PC-9 (cell line): ENCODE measurements around the gene NCDN. TPM values are rescaled to one million over a fixed set of nuclear protein-coding genes. Genes with fewer than 3 reads are reported as not detected.

ENCODE experiments used
- BruUV-seq: library from RNA; stranded (reverse); fragments of 400-500 nt; replicated peaks from 2 replicates; lab custom pipeline; 2021; lab: Mats Ljungman, UMichigan
- CTCF ChIA-PET: fragments of 300-600 bp; sonication (Branson Sonifier 250); formaldehyde crosslinking; loops from one replicate; lab custom pipeline; 2022; ENCODE audit warnings: antibody characterized with exemption; lab: Charles Lee
- POLR2A ChIA-PET: fragments of 300-600 bp; sonication (Branson Sonifier 250); formaldehyde crosslinking; loops from one replicate; lab custom pipeline; 2022; ENCODE audit warnings: antibody characterized with exemption; ENCODE audit not compliant: unreplicated experiment; lab: Charles Lee
- DNase-seq, 2 experiments: peaks; one replicate each; pipeline versions ENCODE4 v3.0.0 to v3.0.0-alpha.2; 2015 to 2022; ENCODE audit warnings: mixed read lengths in 1 of 2
- H2AFZ ChIP-seq: fragments of 200-600 bp; sonication (generic); 2 replicates; pipeline ENCODE4 v1.8.1; 2017; ENCODE audit warnings: antibody characterized with exemption
- H3F3A ChIP-seq: fragments of 200-600 bp; sonication (generic); 2 replicates; pipeline ENCODE4 v1.8.1; 2017; ENCODE audit warnings: antibody characterized with exemption, mild to moderate bottlenecking, low read depth; ENCODE audit not compliant: insufficient read depth
- H3K27ac ChIP-seq: fragments of 200-600 bp; sonication (generic); 2 replicates; pipeline ENCODE4 v1.6.1; 2016; ENCODE audit warnings: mixed run types
- H3K27me3 ChIP-seq: fragments of 200-600 bp; sonication (generic); 2 replicates; pipeline ENCODE4 v1.6.1; 2016; ENCODE audit warnings: low read depth, mixed run types; ENCODE audit not compliant: insufficient read depth
- H3K36me3 ChIP-seq: fragments of 200-600 bp; sonication (generic); 2 replicates; pipeline ENCODE4 v1.6.1; 2016; ENCODE audit warnings: low read depth, mixed run types
- H3K4me1 ChIP-seq: fragments of 200-600 bp; sonication (generic); replicated peaks from 2 replicates; pipeline ENCODE4 v1.6.1; 2016; ENCODE audit warnings: mixed run types; ENCODE audit not compliant: insufficient read depth
- H3K4me2 ChIP-seq: fragments of 200-600 bp; sonication (generic); 2 replicates; pipeline ENCODE4 v1.6.1; 2017; ENCODE audit warnings: mixed run types
- H3K4me3 ChIP-seq: fragments of 200-600 bp; sonication (generic); 2 replicates; pipeline ENCODE4 v1.6.1; 2016; ENCODE audit warnings: mixed run types
- H3K79me2 ChIP-seq: fragments of 200-600 bp; sonication (generic); 2 replicates; pipeline ENCODE4 v1.6.1; 2017; ENCODE audit warnings: low read depth, mixed run types
- H3K9me2 ChIP-seq: fragments of 200-600 bp; sonication (generic); 2 replicates; pipeline ENCODE4 v1.8.1; 2017; ENCODE audit warnings: mild to moderate bottlenecking; ENCODE audit not compliant: insufficient read depth
- H3K9me3 ChIP-seq: fragments of 200-600 bp; sonication (generic); 2 replicates; pipeline ENCODE4 v1.8.1; 2016; ENCODE audit warnings: low read depth; ENCODE audit not compliant: insufficient read depth
- H4K20me1 ChIP-seq: fragments of 200-600 bp; sonication (generic); 2 replicates; pipeline ENCODE4 v1.8.1; 2017; ENCODE audit not compliant: insufficient read depth
- EZH2 ChIP-seq: fragments of 200-600 bp; sonication (generic); IDR thresholded peaks from 2 replicates; pipeline ENCODE4 v1.8.0; 2017; ENCODE audit warnings: antibody characterized with exemption, low read depth
- intact Hi-C: fragments of 100-400 bp; cut with micrococcal nuclease; formaldehyde crosslinking; loops from one replicate; pipeline ENCODE4 v1.10.0; 2022; ENCODE audit not compliant: unreplicated experiment
- total RNA-seq: library from RNA; stranded (reverse); gene quantifications from 2 replicates; pipeline ENCODE4 v1.2.3, GENCODE V29; 2021
- TF ChIP-seq, protein P1 (sequence below): fragments of 200-600 bp; sonication (generic); conservative IDR thresholded peaks from 2 replicates; pipeline ENCODE4 v1.6.1; 2017; ENCODE audit warnings: mixed run types, antibody characterized with exemption, mild to moderate bottlenecking, moderate library complexity

Gene NCDN
- total RNA-seq, 1 experiment from 2014 or later, result 26.6 TPM

DNA sequence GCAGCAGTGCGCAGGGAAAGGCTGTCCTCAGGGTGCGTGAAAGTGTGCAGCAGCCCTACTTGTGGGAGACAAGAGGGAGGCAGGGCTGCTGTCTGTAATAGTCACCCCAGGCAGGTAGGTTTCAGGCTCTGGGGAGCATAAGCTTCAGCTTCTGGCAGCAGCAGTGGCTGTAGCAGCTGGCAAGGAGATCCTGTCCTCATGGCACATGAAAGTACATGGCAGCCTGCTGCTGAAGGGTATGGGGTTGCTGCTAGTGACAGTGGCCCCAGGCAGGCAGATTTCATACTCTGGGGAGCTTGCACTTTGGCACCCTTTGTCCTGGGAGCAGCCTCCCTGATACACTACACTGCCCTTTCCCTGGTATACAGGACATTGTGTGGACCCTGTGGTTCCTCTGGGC, 26.7 kb upstream of the NCDN start:
- Histone ChIP-seq H3F3A (no peaks in the 10 kb centered on the region), H3K27me3 (no peaks in the 10 kb centered on the region), H3K4me2 (no peak overlapping the region), H3K4me3 (no peak overlapping the region), H4K20me1 (no peaks in the 10 kb centered on the region), H3K27ac (no peak overlapping the region), H3K9me2 (no peaks in the 10 kb centered on the region), H3K79me2 (0 out of 2 replicates have a peak, but pooled peaks cover 6% of the 10 kb centered on the region), H3K9me3 (peaks cover 33% of the 10 kb centered on the region; the same call in 1 of the 2 replicates), H3K36me3 (peaks cover 9% of the 10 kb centered on the region; the same call in 1 of the 2 replicates), H3K4me1 (no peaks in the 10 kb centered on the region), H2AFZ (no peak overlapping the region)
- no peak for TF ChIP-seq EZH2
- TF ChIP-seq, protein P1, sequence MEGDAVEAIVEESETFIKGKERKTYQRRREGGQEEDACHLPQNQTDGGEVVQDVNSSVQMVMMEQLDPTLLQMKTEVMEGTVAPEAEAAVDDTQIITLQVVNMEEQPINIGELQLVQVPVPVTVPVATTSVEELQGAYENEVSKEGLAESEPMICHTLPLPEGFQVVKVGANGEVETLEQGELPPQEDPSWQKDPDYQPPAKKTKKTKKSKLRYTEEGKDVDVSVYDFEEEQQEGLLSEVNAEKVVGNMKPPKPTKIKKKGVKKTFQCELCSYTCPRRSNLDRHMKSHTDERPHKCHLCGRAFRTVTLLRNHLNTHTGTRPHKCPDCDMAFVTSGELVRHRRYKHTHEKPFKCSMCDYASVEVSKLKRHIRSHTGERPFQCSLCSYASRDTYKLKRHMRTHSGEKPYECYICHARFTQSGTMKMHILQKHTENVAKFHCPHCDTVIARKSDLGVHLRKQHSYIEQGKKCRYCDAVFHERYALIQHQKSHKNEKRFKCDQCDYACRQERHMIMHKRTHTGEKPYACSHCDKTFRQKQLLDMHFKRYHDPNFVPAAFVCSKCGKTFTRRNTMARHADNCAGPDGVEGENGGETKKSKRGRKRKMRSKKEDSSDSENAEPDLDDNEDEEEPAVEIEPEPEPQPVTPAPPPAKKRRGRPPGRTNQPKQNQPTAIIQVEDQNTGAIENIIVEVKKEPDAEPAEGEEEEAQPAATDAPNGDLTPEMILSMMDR, result no peak
- no TSS peak for BruUV-seq
- DNase-seq, result no peak
- ChIA-PET POLR2A (no interaction called here), CTCF (no interaction called here)
- intact Hi-C loops, result no loop called here

DNA sequence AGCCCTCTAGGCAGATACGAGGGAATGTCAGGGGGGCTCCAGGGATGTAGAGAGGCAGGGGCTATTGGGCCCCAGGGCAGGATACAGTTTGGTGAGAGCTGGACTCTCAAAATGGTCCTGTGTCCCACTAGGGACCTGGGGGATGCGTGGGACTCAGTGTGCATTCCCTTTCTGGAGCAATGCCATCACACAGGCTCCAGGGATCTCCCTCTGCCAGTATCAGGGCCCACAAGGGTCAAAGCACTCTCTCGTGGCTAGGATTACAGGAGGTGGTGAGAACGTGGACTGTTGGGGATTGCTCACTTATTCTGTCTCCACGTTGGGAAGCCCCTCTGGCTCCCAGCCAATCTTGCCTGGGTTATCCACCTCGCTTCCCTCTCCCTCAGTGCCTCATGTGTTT, 26.2 kb upstream of the NCDN start:
- no peaks in the 10 kb centered on the region for H3K27me3 ChIP-seq
- CTCF ChIA-PET, result no interaction called here
- TF ChIP-seq, protein P1, result no peak
- no peak for TF ChIP-seq EZH2

DNA sequence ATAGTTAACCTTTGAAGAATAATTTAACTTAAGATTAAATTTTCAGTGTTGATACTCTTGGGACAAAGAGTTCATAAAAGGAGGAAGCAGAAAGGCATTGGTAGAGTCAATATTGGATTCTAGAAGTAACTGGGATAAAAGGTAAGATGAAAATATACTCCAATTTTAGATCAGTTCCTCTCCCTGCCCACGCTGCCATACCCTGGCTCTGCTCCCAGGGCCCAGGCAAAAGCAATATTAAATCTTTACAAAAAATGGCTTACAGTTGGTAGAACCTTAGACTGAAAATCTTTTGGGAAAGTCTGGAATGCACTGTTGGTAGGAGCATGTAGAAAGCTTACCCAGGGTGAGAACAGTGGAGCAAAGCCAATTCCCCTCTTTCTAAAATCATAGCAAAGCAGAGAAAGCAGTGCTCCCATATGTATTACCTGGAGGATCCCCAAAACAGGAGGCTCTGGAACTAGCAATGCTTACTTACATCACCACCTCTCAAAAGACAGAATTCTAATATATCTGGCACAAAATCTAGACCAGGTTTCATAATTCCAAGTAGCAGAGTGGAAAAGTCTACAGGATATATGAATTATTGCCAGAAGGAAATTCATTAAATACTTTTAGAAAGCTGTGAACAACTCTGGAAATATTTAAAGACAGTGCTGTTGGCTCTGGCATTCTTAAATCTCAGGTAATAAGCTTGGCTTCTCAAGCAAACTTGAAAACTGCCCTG, 24.9 kb upstream of the NCDN start:
- peaks cover 24% of the 10 kb centered on the region; the same call in 1 of the 2 replicates for H3K9me3 ChIP-seq
- CTCF ChIA-PET, result interaction anchor here (0.7 kb wide), 1 partner anchor 168 kb away, joined by 4 read pairs; no protein-coding TSS in a partner anchor
- BruUV-seq, result no TSS peak
- no peak for DNase-seq
- TF ChIP-seq, protein P1, result no peak
- TF ChIP-seq EZH2, result no peak
- no peaks in the 10 kb centered on the region for H3F3A ChIP-seq
- no peak overlapping the region for H3K4me3 ChIP-seq
- H4K20me1 ChIP-seq, result no peaks in the 10 kb centered on the region
- H3K36me3 ChIP-seq, result peaks cover 9% of the 10 kb centered on the region; the same call in 1 of the 2 replicates
- no peak overlapping the region for H2AFZ ChIP-seq
- no peak overlapping the region for H3K27ac ChIP-seq
- intact Hi-C loops, result no loop called here
- H3K27me3 ChIP-seq, result no peaks in the 10 kb centered on the region
- POLR2A ChIA-PET, result interaction anchor here (0.7 kb wide), 1 partner anchor 26 kb away, joined by 3 read pairs; no protein-coding TSS in a partner anchor
- H3K4me2 ChIP-seq, result no peak overlapping the region
- H3K9me2 ChIP-seq, result no peaks in the 10 kb centered on the region
- 0 out of 2 replicates have a peak, but pooled peaks cover 6% of the 10 kb centered on the region for H3K79me2 ChIP-seq
- H3K4me1 ChIP-seq, result no peaks in the 10 kb centered on the region

More for the DNA sequence above, 26.2 kb upstream of the NCDN start:
- Histone ChIP-seq H3F3A (no peaks in the 10 kb centered on the region), H3K27ac (no peak overlapping the region), H3K4me1 (no peaks in the 10 kb centered on the region), H4K20me1 (no peaks in the 10 kb centered on the region), H3K9me2 (no peaks in the 10 kb centered on the region), H3K4me3 (no peak overlapping the region), H3K36me3 (peaks cover 9% of the 10 kb centered on the region; the same call in 1 of the 2 replicates), H3K79me2 (0 out of 2 replicates have a peak, but pooled peaks cover 6% of the 10 kb centered on the region), H3K4me2 (no peak overlapping the region), H3K9me3 (peaks cover 33% of the 10 kb centered on the region; the same call in 1 of the 2 replicates), H2AFZ (no peak overlapping the region)
- POLR2A ChIA-PET, result no interaction called here
- intact Hi-C loops, result no loop called here
- BruUV-seq, result no TSS peak
- no peak for DNase-seq
